ENCODE measurements around the gene ACTN3.

GRCh38 chr11:66542362-66542761, 4.3 kb upstream of the ACTN3 start:
- TF ChIP-seq POLR2A (IDR thresholded peaks at IDR 0.05; ENCODE audit: low read depth, low read length), result no peak
- TF ChIP-seq POLR2AphosphoS5 (IDR thresholded peaks at IDR 0.05; ENCODE audit: low read depth, low read length), result no peak
- no peak for TF ChIP-seq TAF1 (IDR thresholded peaks at IDR 0.05; ENCODE audit: borderline replicate concordance, low read depth, low read length)

Data from GM12892 (cell line).